Liver (tissue), 9 donors: ENCODE measurements around the gene ETS1. TPM values are rescaled to one million over a fixed set of nuclear protein-coding genes. Genes with fewer than 3 reads are reported as not detected.

Experiments used
- DNase-seq: peaks from one replicate; pipeline ENCODE4 v3.0.0-alpha.2; 2017; ENCODE audit warnings: low spot score
- H3K27ac ChIP-seq, 2 donors: one replicate each; pipeline ENCODE4 v1.7.0; 2013; ENCODE audit warnings: inconsistent platforms in 2 of 2, low read length in 2 of 2, control low read depth in 1 of 2, low read depth in 1 of 2, mild to moderate bottlenecking in 1 of 2
- H3K27me3 ChIP-seq, 4 donors: one replicate each; pipeline versions ENCODE4 v1.6.1 to v1.7.0; 2013; ENCODE audit warnings: low read length in 3 of 4, inconsistent platforms in 1 of 4, mild to moderate bottlenecking in 1 of 4, moderate library complexity in 1 of 4; ENCODE audit not compliant: control insufficient read depth in 4 of 4, insufficient read depth in 4 of 4
- H3K36me3 ChIP-seq, 4 donors: one replicate each; pipeline versions ENCODE4 v1.6.1 to v1.7.0; 2013; ENCODE audit warnings: low read length in 3 of 4, mild to moderate bottlenecking in 3 of 4, low read depth in 1 of 4, moderate library complexity in 1 of 4; ENCODE audit not compliant: control insufficient read depth in 4 of 4, insufficient read depth in 3 of 4
- H3K4me1 ChIP-seq, 4 donors: one replicate each; pipeline versions ENCODE4 v1.6.1 to v1.7.0; 2013; ENCODE audit warnings: low read length in 3 of 4, mild to moderate bottlenecking in 3 of 4, moderate library complexity in 1 of 4; ENCODE audit not compliant: control insufficient read depth in 4 of 4, insufficient read depth in 4 of 4
- H3K4me3 ChIP-seq, 3 donors: one replicate each; pipeline versions ENCODE4 v1.6.1 to v1.7.0; 2013; ENCODE audit warnings: low read length in 3 of 3, control low read depth in 1 of 3, low read depth in 1 of 3, mild to moderate bottlenecking in 1 of 3
- H3K9ac ChIP-seq, 2 donors: one replicate each; pipeline ENCODE4 v1.7.0; 2013; ENCODE audit warnings: low read length in 2 of 2, mild to moderate bottlenecking in 2 of 2, moderate library complexity in 2 of 2, control low read depth in 1 of 2, low read depth in 1 of 2
- H3K9me3 ChIP-seq, 4 donors: one replicate each; pipeline versions ENCODE4 v1.6.1 to v1.7.0; 2013; ENCODE audit warnings: low read length in 3 of 4; ENCODE audit not compliant: control insufficient read depth in 4 of 4
- ATF3 ChIP-seq: IDR thresholded peaks from 2 replicates; pipeline ENCODE4 v1.6.1; 2016; ENCODE audit warnings: antibody characterized with exemption
- CTCF ChIP-seq: fragments of 150-350 bp; IDR thresholded peaks from 2 replicates; pipeline ENCODE4 v1.5.1; 2017; ENCODE audit warnings: improper control_type of control experiment, low read depth, low read length; ENCODE audit not compliant: missing input control
- EGR1 ChIP-seq, 2 donors: IDR thresholded peaks; 2 replicates each; pipeline ENCODE4 v1.6.1; 2016 to 2018; ENCODE audit warnings: antibody characterized with exemption in 2 of 2, low read depth in 2 of 2
- FOXA1 ChIP-seq: IDR thresholded peaks from 2 replicates; pipeline ENCODE4 v1.6.1; 2016; ENCODE audit warnings: antibody characterized with exemption
- HNF4A ChIP-seq, 2 donors: conservative IDR thresholded peaks; 2 replicates each; pipeline ENCODE4 v1.6.1; 2016; ENCODE audit warnings: antibody characterized with exemption in 2 of 2, mild to moderate bottlenecking in 2 of 2
- JUND ChIP-seq, 2 donors: IDR thresholded peaks; 2 replicates each; pipeline ENCODE4 v1.6.1; 2016; ENCODE audit warnings: antibody characterized with exemption in 2 of 2
- MAX ChIP-seq: IDR thresholded peaks from 2 replicates; pipeline ENCODE4 v1.6.1; 2016; ENCODE audit warnings: antibody characterized with exemption
- NR2F2 ChIP-seq: IDR thresholded peaks from 2 replicates; pipeline ENCODE4 v1.6.1; 2016; ENCODE audit warnings: antibody characterized with exemption
- TAF1 ChIP-seq: conservative IDR thresholded peaks from 2 replicates; pipeline ENCODE4 v1.6.1; 2016; ENCODE audit warnings: antibody characterized with exemption, mild to moderate bottlenecking
- WGBS: extraction: QIAGEN DNeasy Blood & Tissue Kit; methylation state at CpG from one replicate; pipeline ENCODE4 v1.1.7; 2013; 5-methylcytosine and 5-hydroxymethylcytosine counted together
- polyA plus RNA-seq, 2 donors: library from polyadenylated mRNA; stranded (reverse) in 1 of 2; unstranded in 1 of 2; fragments of 200-250 nt in 1 of 2; fragments of >200 nt in 1 of 2; fragmentation: Nextera tagmentation in 1 of 2; extraction: Ambion mirVana in 1 of 2; gene quantifications; one replicate each; pipeline versions ENCODE4 v1.2.1 to v1.2.3, GENCODE V29; 2013 to 2015
- total RNA-seq, 2 donors: library from RNA; depleted of rRNA; stranded (reverse); fragments of >200 nt; gene quantifications; one replicate each; pipeline ENCODE4 v1.2.3, GENCODE V29; 2014
- donor health status: healthy.
- donor health status: healthy.
- donor health status: healthy.
- donor health status: healthy.
- donor health status: healthy.

ETS1 gene
- total and polyA plus RNA-seq, 4 donors, result 4.8 to 30.0 (median 20.3) TPM

- TF ChIP-seq CTCF, result no peak
These were observed 68.0 kb downstream of the ETS1 start (continued) for GRCh38 chr11:128519338-128519737.

GRCh38 chr11:128518493-128519207 lies 68.7 kb downstream of the ETS1 start:
- Histone ChIP-seq H3K9me3 (no peaks in the 10 kb centered on the region), H3K4me3 (peak overlapping the region; percentile 39 to 65 (median 42)), H3K4me1 (peaks cover 0 to 10% (median 3%) of the 10 kb centered on the region in 4 donors), H3K27ac (peak overlapping the region; percentile 64 to 94), H3K27me3 (no peaks in the 10 kb centered on the region), H3K9ac (peak overlapping the region; percentile 10 to 75), H3K36me3 (no peaks in the 10 kb centered on the region)
- 55% methylated on average over 7 of the region's 7 CpGs for WGBS
- no peak for TF ChIP-seq TAF1
- no peak for DNase-seq

- DNase-seq, result no peak
- WGBS, result 72% methylated on average over 5 of the region's 5 CpGs
- Histone ChIP-seq H3K4me3 (peak overlapping the region in 2 of 3 donors; percentile 13 to 39), H3K36me3 (no peaks in the 10 kb centered on the region), H3K27me3 (no peaks in the 10 kb centered on the region), H3K4me1 (peaks cover 0 to 8% (median 3%) of the 10 kb centered on the region in 4 donors), H3K9ac (peak overlapping the region in 1 of 2 donors; percentile 65), H3K9me3 (no peaks in the 10 kb centered on the region), H3K27ac (peak overlapping the region; percentile 64 to 94)
- TF ChIP-seq MAX, result no peak
- TF ChIP-seq EGR1 (IDR thresholded peaks at IDR 0.05; ENCODE audit: low read depth in 2 of 2), result no peak
- TF ChIP-seq NR2F2, result no peak
- TF ChIP-seq JUND (IDR thresholded peaks at IDR 0.05), result no peak
- TF ChIP-seq CTCF, result no peak
- TF ChIP-seq ATF3, result no peak
These were observed 69.7 kb downstream of the ETS1 start for GRCh38 chr11:128517451-128518230.

GRCh38 chr11:128516886-128517285 lies 70.5 kb downstream of the ETS1 start:
- WGBS, result 71% methylated on average over 4 of the region's 4 CpGs
- Histone ChIP-seq H3K27me3 (no peaks in the 10 kb centered on the region), H3K9ac (peak overlapping the region in 1 of 2 donors; percentile 28), H3K4me3 (peak overlapping the region in 1 of 3 donors; percentile 9), H3K4me1 (peaks cover 0 to 6% (median 3%) of the 10 kb centered on the region in 4 donors), H3K36me3 (no peaks in the 10 kb centered on the region), H3K9me3 (no peaks in the 10 kb centered on the region), H3K27ac (peak overlapping the region; percentile 4 to 64)
- TF ChIP-seq HNF4A (conservative IDR thresholded peaks at IDR 0.05) (no peak), FOXA1 (no peak)
- DNase-seq, result no peak
